GM12878 (cell line): Measurements from ENCODE around the gene SARDH. TPM values are rescaled to one million over a fixed set of nuclear protein-coding genes. Genes with fewer than 3 reads are reported as not detected.

Experiments
- ATAC-seq: fragments of 200-7000 bp; cut with Tn5 transposase; 3 replicates; pipeline ENCODE4 v1.9.1; 2020; ENCODE audit warnings: mild to moderate bottlenecking, moderate library complexity
- BruUV-seq: library from RNA; stranded (reverse); fragments of 400-500 nt; replicated peaks from 2 replicates; lab custom pipeline; 2021; lab: Mats Ljungman, UMichigan
- CTCF ChIA-PET: fragments of 300-600 bp; sonication (Branson Sonifier 250); formaldehyde crosslinking; extraction: SDS; loops from one replicate; lab custom pipeline; 2021; ENCODE audit warnings: inconsistent platforms; lab: Yijun Ruan, JAX
- POLR2A ChIA-PET: fragments of 350-600 bp; formaldehyde crosslinking; extraction: SDS; loops from one replicate; lab custom pipeline; 2021; ENCODE audit warnings: inconsistent platforms; lab: Charles Lee
- RAD21 ChIA-PET: fragments of 300-600 bp; sonication (Branson Sonifier 250); formaldehyde crosslinking; loops from one replicate; lab custom pipeline; 2023; ENCODE audit warnings: antibody characterized with exemption; ENCODE audit not compliant: unreplicated experiment; lab: Charles Lee
- SMC1A ChIA-PET: fragments of 300-600 bp; sonication (Branson Sonifier 250); formaldehyde crosslinking; loops from one replicate; lab custom pipeline; 2023; ENCODE audit not compliant: unreplicated experiment, uncharacterized antibody; lab: Charles Lee
- DNase-seq: peaks from one replicate; pipeline ENCODE4 v3.0.0-alpha.2; 2011; ENCODE audit warnings: low read depth, low spot score
- FAIRE-seq: peaks from 3 replicates; lab custom pipeline; 2011; peaks lifted over from hg19 to GRCh38; lab: Jason Lieb, UNC
- H2AFZ ChIP-seq: 2 replicates; pipeline ENCODE4 v1.6.0; 2011; ENCODE audit warnings: low read depth, low read length, control low read depth; ENCODE audit not compliant: control insufficient read depth
- H3K27ac ChIP-seq: 2 replicates; pipeline ENCODE4 v1.5.1; 2011; ENCODE audit warnings: control low read depth; ENCODE audit not compliant: control insufficient read depth, insufficient read depth
- H3K27me3 ChIP-seq, 2 experiments: replicated peaks in 1 of 2; 2 replicates each; pipeline versions ENCODE4 v1.6.0 to v1.6.1; 2011; ENCODE audit warnings: low read length in 1 of 2; ENCODE audit not compliant: control insufficient read depth in 2 of 2, insufficient read depth in 2 of 2
- H3K36me3 ChIP-seq, 2 experiments: 2 replicates each; pipeline ENCODE4 v1.5.1; 2011; ENCODE audit warnings: low read length in 1 of 2; ENCODE audit not compliant: control insufficient read depth in 2 of 2, insufficient read depth in 2 of 2
- H3K4me1 ChIP-seq: 2 replicates; pipeline ENCODE4 v1.6.1; 2011; ENCODE audit warnings: mild to moderate bottlenecking, low read length, moderate library complexity, mixed read lengths; ENCODE audit not compliant: control insufficient read depth, insufficient read depth
- H3K4me2 ChIP-seq: 2 replicates; pipeline ENCODE4 v1.6.0; 2011; ENCODE audit warnings: control low read depth; ENCODE audit not compliant: control insufficient read depth, insufficient read depth
- H3K4me3 ChIP-seq: fragments of 200-600 bp; sonication (generic); 2 replicates; pipeline ENCODE4 v1.5.1; 2016
- H3K79me2 ChIP-seq: 2 replicates; pipeline ENCODE4 v1.6.0; 2011; ENCODE audit warnings: low read length; ENCODE audit not compliant: control insufficient read depth, insufficient read depth
- H3K9ac ChIP-seq: 2 replicates; pipeline ENCODE4 v1.8.0; 2011; ENCODE audit warnings: low read length, control low read depth, mixed read lengths; ENCODE audit not compliant: control insufficient read depth, insufficient read depth
- H3K9me3 ChIP-seq: replicated peaks from 3 replicates; pipeline ENCODE4 v1.5.1; 2011; ENCODE audit warnings: mild to moderate bottlenecking, low read length; ENCODE audit not compliant: control insufficient read depth, insufficient read depth
- H4K20me1 ChIP-seq: 2 replicates; pipeline ENCODE4 v1.6.0; 2011; ENCODE audit not compliant: control insufficient read depth, insufficient read depth
- ASH2L ChIP-seq: fragments of 300-600, 200-600 bp; sonication (generic); IDR thresholded peaks from 2 replicates; pipeline ENCODE4 v1.6.1; 2017; ENCODE audit warnings: low read depth, mild to moderate bottlenecking, borderline replicate concordance
- JUND ChIP-seq: IDR thresholded peaks from 2 replicates; pipeline ENCODE4 v1.6.1; 2012; ENCODE audit warnings: low read depth, mild to moderate bottlenecking, low read length, improper control_type of control experiment, moderate library complexity
- LARP7 ChIP-seq: fragments of 450-650 bp; IDR thresholded peaks from 2 replicates; pipeline ENCODE4 v1.6.1; 2017; ENCODE audit warnings: mild to moderate bottlenecking
- NFYB ChIP-seq: IDR thresholded peaks from 2 replicates; pipeline ENCODE4 v1.6.1; 2011; ENCODE audit warnings: low read depth, mild to moderate bottlenecking, low read length, improper control_type of control experiment, moderate library complexity; ENCODE audit not compliant: insufficient read depth
- SPI1 ChIP-seq: IDR thresholded peaks from 2 replicates; pipeline ENCODE4 v1.6.1; 2011; ENCODE audit warnings: low read depth, mild to moderate bottlenecking, low read length, moderate library complexity, borderline replicate concordance; ENCODE audit not compliant: insufficient read depth
- ZBTB11 ChIP-seq: fragments of 450-650 bp; formaldehyde crosslinking; IDR thresholded peaks from 2 replicates; pipeline ENCODE4 v1.5.0; 2022; ENCODE audit warnings: mild to moderate bottlenecking, missing genetic modification characterization
- ZZZ3 ChIP-seq: IDR thresholded peaks from 2 replicates; pipeline ENCODE4 v1.6.1; 2011; ENCODE audit warnings: low read depth; ENCODE audit not compliant: control insufficient read depth, insufficient read length
- WGBS: methylation state at CpG from one replicate; pipeline ENCODE4 v1.1.6; 2016; ENCODE audit warnings: low lambda C conversion rate; ENCODE audit not compliant: insufficient replicate concordance, insufficient coverage; ENCODE audit errors: missing lambda C conversion rate; 5-methylcytosine and 5-hydroxymethylcytosine counted together
- in situ Hi-C: fragments of 300-500 bp; cut with MboI; formaldehyde crosslinking; loops from 9 replicates; pipeline ENCODE4 v1.14.3; 2018; ENCODE audit warnings: mixed read lengths
- intact Hi-C: fragments of 100-400 bp; cut with micrococcal nuclease; formaldehyde crosslinking; loops from one replicate; pipeline ENCODE4 v1.14.2; 2022; ENCODE audit not compliant: unreplicated experiment
- polyA plus RNA-seq, 11 experiments: library from polyadenylated mRNA; depleted of rRNA in 4 of 11; unstranded in 6 of 11; stranded (reverse) in 5 of 11; fragments of >200 nt; fragmentation: Nextera tagmentation in 4 of 11; fragmentation: Illumina TruSeq in 1 of 11; extraction: Ambion mirVana in 4 of 11; extraction: Trizol in 1 of 11; gene quantifications; 1 replicate in 1 of 11; 2 replicates in 10 of 11; pipeline versions ENCODE4 v1.2.1 to v1.2.3, GENCODE V29; 2011 to 2016; ENCODE audit warnings: inconsistent platforms in 2 of 11, missing spikeins in 2 of 11, low read depth in 1 of 11
- total RNA-seq, 4 experiments: library from RNA; depleted of rRNA in 3 of 4; stranded (reverse); fragments of >200 nt in 3 of 4; fragmentation: Illumina TruSeq in 1 of 4; extraction: Trizol in 1 of 4; gene quantifications; 2 replicates each; pipeline versions ENCODE4 v1.2.1 to v1.2.3, GENCODE V29; 2013 to 2021

Gene SARDH
- total and polyA plus RNA-seq, 10 of the 15 experiments (the other 5 are each of a cell fraction or from before 2014, with no cell fraction given), result 0.03 to 0.15 (median 0.10) TPM; not detected in 6

GRCh38 chr9:133712221-133713100 lies 25.7 kb downstream of the SARDH start:
- no peak for ATAC-seq
- BruUV-seq, result no TSS peak
- Histone ChIP-seq H2AFZ (no peak overlapping the region), H3K4me1 (peaks cover 4% of the 10 kb centered on the region), H3K36me3 (no peaks in the 10 kb centered on the region), H3K4me2 (no peak overlapping the region), H3K27ac (no peak overlapping the region), H3K9me3 (no peaks in the 10 kb centered on the region), H4K20me1 (no peaks in the 10 kb centered on the region), H3K27me3 (no peaks in the 10 kb centered on the region; a peak in 3 of 4 replicates), H3K9ac (no peak overlapping the region), H3K4me3 (no peak overlapping the region), H3K79me2 (no peaks in the 10 kb centered on the region)
- no peak for TF ChIP-seq ASH2L
- no peak for TF ChIP-seq ZBTB11 (CRISPR knock-in tag)
- no peak for TF ChIP-seq JUND
- TF ChIP-seq NFYB, result no peak
- TF ChIP-seq SPI1, result no peak
- TF ChIP-seq ZZZ3, result no peak
- TF ChIP-seq LARP7, result no peak
- FAIRE-seq, result no peak
- CTCF ChIA-PET, result no interaction called here
- DNase-seq, result no peak
- POLR2A ChIA-PET, result no interaction called here
- 29% methylated on average over 22 of the region's 22 CpGs for whole genome bisulfite sequencing
- RAD21 ChIA-PET, result no interaction called here
- SMC1A ChIA-PET, result no interaction called here
- in situ Hi-C loops, result no loop called here
- intact Hi-C loops, result no loop called here
